ENCODE data around the gene PLRG1.

Gene PLRG1

GRCh38 chr4:154517591-154517990, 32.6 kb downstream of the PLRG1 start:
- no peak for DNase-seq

DNA sequence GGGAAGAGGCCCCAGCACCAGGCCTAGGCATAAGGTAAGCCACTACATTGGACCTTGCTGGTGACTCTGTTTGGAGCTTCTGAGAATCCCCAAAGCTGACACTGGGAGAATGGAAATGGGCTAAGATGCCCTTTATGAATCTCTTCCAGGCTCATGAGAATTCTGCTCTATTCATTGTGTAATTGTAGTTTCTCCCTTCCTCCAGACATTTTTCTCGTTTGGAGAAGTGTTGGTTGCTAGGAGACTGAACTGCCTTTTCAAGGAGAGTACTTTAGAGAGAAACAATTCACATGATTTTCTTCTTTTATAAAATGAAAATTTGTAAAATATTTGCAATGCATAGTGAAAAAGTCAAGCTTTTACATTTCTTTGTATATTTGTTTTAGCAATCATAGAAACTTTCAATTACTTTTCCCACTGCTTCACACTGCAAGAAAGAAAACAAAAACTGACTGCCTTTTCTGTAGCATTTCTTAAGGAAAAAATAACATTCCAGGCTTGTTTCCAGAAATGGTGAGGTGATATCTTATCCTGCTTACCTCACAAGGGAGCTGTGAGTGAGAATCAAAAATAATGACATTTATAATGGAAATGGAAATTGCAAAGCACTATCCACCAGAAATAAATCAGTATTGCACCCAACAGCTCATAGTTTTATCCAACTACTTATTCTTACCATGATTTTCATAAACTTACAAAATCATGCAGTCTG, 33.7 kb downstream of the PLRG1 start:
- peak; percentile 16 for DNase-seq

DNA sequence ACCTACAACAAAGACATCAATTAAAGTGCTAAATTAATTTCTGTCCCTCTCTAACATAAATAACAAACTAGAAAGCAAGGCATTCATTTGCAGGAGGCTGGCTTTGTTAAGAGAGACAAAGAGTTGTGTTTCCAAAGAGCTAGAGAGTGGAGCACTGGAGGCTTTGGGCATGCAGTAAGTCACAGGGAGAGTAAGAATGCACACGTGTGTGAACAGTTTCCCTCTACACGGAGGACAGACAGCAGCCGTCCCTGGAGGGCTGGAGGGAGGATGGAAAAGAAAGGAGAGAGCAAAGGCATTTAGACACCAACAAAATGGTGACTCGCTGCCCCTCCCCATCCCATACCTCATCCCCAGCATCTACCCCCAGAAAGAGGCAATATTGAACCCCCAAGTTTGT, 38.2 kb downstream of the PLRG1 start:
- DNase-seq = no peak

DNA sequence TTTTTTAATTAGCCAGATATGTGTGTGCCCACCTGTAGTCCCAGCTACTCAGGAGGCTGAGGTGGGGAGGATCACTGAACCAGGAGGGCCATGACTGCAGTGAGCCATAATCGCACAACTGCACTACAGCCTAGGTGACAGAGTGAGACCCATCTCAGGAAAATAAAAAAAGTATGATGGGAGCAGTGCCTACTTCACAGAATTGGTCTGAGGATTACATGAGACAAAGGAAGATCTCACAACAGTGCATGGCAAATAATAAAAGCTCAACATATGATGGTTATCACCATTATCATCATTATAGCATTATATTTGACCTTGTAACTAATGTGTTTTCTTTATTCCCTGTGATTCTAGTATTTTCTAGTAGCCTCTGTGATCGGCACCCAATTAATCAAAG, 38.7 kb downstream of the PLRG1 start:
- DNase-seq = no peak

DNA sequence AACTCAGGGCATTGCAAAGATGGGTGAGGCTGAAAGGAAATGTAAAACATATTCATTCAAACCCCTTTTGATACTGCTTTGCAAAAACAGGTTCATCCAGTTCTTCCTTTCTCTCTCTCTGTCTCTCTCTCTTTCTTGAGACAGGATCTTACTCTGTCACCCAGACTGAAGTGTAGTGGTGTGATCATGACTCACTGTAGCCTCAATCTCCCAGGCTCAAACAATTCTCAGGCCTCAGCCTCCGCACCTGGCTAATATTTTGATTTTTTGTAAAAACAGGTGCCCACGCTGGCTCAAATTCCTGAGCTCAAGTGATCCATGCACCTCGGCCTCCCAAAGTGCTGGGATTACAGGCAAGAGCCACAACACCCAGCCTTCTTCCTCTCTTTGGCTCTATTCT, 43.0 kb downstream of the PLRG1 start:
- DNase-seq = no peak

GRCh38 chr4:154506253-154506652, 43.9 kb downstream of the PLRG1 start:
- DNase-seq = peak; percentile 31

DNA sequence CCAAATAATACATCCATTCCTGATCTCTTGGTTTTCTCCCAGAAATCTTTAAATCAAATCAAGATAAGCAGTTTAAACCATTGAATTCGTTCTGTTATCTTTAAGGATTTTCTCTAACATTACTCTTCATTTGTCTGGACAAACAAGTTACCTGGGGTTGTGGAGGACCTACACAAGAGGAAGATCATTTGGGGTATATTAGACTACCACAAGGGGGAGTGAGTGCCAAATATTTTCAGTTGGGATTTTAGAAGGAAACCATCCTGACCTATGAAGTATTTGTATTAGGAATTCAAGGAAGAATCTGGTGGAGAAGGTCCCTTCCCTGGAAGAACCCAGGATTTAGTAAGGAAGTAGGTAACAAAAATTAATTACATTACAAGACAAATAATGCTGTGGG, 46.6 kb downstream of the PLRG1 start:
- no peak for DNase-seq

- no peak for DNase-seq
These were observed 48.1 kb downstream of the PLRG1 start for GRCh38 chr4:154502111-154502510.

- DNase-seq = no peak
These were observed 52.3 kb downstream of the PLRG1 start for GRCh38 chr4:154497889-154498288.

DNA sequence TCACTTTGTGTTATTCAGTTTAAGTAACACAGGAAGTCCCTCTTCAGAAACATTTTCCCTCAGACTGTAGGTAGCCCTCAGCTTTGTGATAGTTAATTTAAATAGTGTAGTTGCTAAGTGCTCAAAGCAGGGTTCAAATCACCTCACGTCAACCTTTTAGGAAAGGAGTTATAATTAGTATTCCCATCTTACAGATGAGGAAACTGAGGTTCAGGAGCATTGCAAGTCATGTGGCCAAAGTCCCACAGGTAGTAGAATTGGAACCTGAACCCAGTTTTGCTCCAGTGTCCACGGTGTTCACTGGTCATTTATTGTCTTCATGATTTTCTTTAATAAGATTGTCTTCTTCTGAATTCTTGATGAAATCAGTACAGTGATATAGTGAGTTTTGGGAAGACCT, 54.3 kb downstream of the PLRG1 start:
- DNase-seq = no peak

GRCh38 chr4:154492288-154492687, 57.9 kb downstream of the PLRG1 start:
- no peak for DNase-seq

DNA sequence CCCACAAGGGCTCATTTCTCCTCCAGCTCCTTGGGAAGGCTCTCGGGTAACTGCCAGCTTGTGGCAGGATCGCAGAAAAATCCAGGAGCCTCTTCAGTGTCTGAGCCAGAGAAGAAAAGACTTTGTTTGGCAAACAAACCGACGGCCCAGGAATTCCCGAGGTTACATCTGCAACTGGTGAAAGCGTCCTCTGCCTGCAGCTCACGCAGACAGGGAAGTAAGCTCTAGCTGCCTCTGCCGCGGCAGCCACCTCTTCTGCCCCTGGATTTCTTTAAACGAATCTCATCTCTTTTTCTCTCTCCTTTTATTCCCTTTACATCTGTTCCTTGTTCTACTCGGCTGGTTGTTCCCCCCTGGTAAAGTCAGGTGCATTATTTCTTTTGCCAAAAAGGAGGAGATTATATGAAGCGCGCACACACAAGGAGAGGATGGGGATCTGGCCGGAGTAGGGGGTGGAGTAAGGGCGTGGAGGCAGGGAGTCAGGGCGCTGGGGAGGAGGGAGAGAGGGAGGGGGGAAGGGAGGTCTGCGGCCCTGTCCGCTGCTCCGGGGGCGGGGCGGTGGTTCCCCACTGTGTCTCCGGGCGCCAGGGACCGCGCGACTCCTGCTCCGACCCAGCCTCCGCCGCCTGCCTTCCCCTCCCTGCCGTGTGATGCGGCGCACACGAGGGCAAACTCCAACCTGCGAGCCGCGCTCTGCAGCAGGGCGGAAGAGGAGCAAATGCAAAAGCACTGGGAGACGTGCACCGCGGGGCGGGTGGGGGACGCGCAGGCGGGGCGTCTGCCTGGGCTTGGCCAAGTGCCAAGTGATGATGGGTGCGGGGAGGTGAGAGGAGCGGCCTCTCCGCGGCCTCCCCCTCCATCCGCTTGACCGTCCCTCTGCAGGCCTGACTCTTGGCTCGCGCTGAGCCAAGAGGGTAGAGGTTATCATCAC, 58.6 kb downstream of the PLRG1 start, which contains the start of gene DCHS2:
Gene DCHS2 (minus strand): TSS at position 459 of the 931 bp plus-strand sequence. CDS start 444 bp downstream, at position 15.
- peak; percentile 61 for DNase-seq

GRCh38 chr4:154490583-154491340, 59.4 kb downstream of the PLRG1 start:
- DNase-seq = peak; percentile 47

DNA sequence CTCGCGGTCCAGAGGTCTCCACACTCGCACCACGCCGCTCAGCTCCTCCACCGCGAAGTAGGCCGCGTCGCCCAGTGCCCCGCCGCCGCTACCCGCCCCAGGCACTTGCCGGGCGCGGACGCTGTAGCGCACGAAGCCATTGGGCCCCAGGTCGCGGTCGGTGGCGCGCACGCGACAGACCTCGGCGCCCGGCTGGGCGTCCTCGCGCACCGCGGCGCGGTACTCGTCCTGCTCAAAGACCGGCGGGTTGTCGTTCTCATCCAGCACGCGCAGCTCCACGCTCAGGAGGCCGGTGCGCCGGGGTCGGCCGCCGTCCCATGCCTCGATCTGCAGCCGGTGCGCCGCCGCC, 60.0 kb downstream of the PLRG1 start:
- no peak for DNase-seq

- DNase-seq = no peak
These were observed 60.5 kb downstream of the PLRG1 start for GRCh38 chr4:154489558-154490233.

GRCh38 chr4:154487145-154487544, 63.1 kb downstream of the PLRG1 start:
- no peak for DNase-seq

DNA sequence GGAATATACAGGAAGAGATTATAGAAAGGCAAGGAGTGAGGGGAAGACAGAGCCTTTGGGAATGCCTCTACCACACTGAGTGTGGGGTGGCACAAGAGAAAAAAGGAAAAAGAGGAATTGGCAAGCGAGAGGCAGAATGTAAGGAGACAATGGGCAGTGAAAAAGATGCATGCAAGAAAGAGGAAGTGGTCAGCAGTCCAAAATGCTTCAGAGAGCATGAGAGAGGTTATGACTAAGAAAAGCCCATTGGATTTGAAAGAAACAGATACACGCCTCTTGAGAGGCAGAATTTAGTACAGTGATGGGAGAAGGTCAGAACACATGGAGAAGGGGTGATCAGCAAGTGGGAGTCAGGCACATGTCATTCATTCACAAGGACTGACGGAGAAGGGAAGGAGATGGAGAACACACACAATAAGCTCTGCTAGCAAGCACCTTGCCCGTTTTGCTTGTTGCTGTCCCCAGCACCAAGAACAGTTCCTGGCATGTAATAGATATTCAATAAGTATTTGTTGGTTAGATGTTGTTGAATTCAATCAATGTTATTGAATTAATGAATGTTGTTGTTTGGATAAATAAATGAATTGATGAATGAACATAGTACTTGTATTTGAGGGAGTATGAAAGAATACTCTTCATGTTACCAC, 65.0 kb downstream of the PLRG1 start:
- DNase-seq = no peak

Measured in NCI-H2227 treated with DMSO at 0.1 percent for 48 hours (cell line).